HuH-7.5 (cell line): ENCODE results near the gene PKN2.
A peak's percentile ranks its signal among the peaks of the same experiment; 100 is the strongest.

Experiments
- DNase-seq: peaks from one replicate; pipeline ENCODE4 v3.0.0; 2011; ENCODE audit warnings: low spot score

Gene PKN2

GRCh38 chr1:88735909-88736308 is 51.8 kb downstream of the PKN2 start:
- DNase-seq: no peak

- peak; percentile 4 for DNase-seq
Observed at GRCh38 chr1:88736633-88737248, 52.7 kb downstream of the PKN2 start.

- no peak for DNase-seq
Observed at GRCh38 chr1:88737338-88737927, 53.4 kb downstream of the PKN2 start.

GRCh38 chr1:88740784-88741183 is 56.7 kb downstream of the PKN2 start:
- no peak for DNase-seq

- DNase-seq: no peak
Observed at GRCh38 chr1:88741413-88741812, 57.3 kb downstream of the PKN2 start.

- no peak for DNase-seq
Observed at GRCh38 chr1:88742531-88742930, 58.5 kb downstream of the PKN2 start.

- no peak for DNase-seq
Observed at GRCh38 chr1:88744142-88744541, 60.1 kb downstream of the PKN2 start.

GRCh38 chr1:88746916-88747315 is 62.8 kb downstream of the PKN2 start:
- DNase-seq: no peak

GRCh38 chr1:88751714-88752113 is 67.6 kb downstream of the PKN2 start:
- DNase-seq: no peak

- DNase-seq: no peak
Observed at GRCh38 chr1:88753506-88753905, 69.4 kb downstream of the PKN2 start.

- no peak for DNase-seq
Observed at GRCh38 chr1:88763649-88764406, 79.8 kb downstream of the PKN2 start.

GRCh38 chr1:88768187-88768586 is 84.1 kb downstream of the PKN2 start:
- DNase-seq: no peak

GRCh38 chr1:88768816-88769215 is 84.7 kb downstream of the PKN2 start:
- no peak for DNase-seq

GRCh38 chr1:88773540-88774150 is 89.6 kb downstream of the PKN2 start:
- DNase-seq: no peak

GRCh38 chr1:88774151-88774556 is 90.1 kb downstream of the PKN2 start:
- no peak for DNase-seq

GRCh38 chr1:88777604-88778149 is 93.6 kb downstream of the PKN2 start:
- no peak for DNase-seq

- no peak for DNase-seq
Observed at GRCh38 chr1:88779880-88780279, 95.8 kb downstream of the PKN2 start.

GRCh38 chr1:88780485-88780884 is 96.4 kb downstream of the PKN2 start:
- no peak for DNase-seq

- no peak for DNase-seq
Observed at GRCh38 chr1:88783145-88783544, 99.1 kb downstream of the PKN2 start.

GRCh38 chr1:88784551-88784950 is 100.5 kb downstream of the PKN2 start:
- DNase-seq: no peak

- no peak for DNase-seq
Observed at GRCh38 chr1:88787023-88787903, 103.2 kb downstream of the PKN2 start.

- DNase-seq: no peak
Observed at GRCh38 chr1:88791192-88791591, 107.1 kb downstream of the PKN2 start.
